Measurements from ENCODE around the gene NOL4.
"Not testable (repeated sequence)": the region's sequence is repeated elsewhere in the genome, so short reads cannot be mapped to it uniquely, and the experiment has no call there.

Gene NOL4

GRCh38 chr18:34224423-34225217 lies at the start of gene NOL4:
Gene NOL4, minus strand, starts transcription at chr18:34224913. Its CDS starts 1,660 bp downstream, at chr18:34223253.
- no peak for DNase-seq (ENCODE audit: low read depth in 1 of 2, low spot score in 1 of 2)

- not testable (repeated sequence) for DNase-seq (ENCODE audit: low read depth in 1 of 2, low spot score in 1 of 2)
Observed at GRCh38 chr18:34266029-34266428, 41.3 kb upstream of the NOL4 start.

GRCh38 chr18:34261865-34262780 lies 37.4 kb upstream of the NOL4 start:
- DNase-seq (ENCODE audit: low read depth in 1 of 2, low spot score in 1 of 2): no peak

- DNase-seq (ENCODE audit: low read depth in 1 of 2, low spot score in 1 of 2): no peak
Observed at GRCh38 chr18:34258176-34258575, 33.5 kb upstream of the NOL4 start.

- DNase-seq (ENCODE audit: low read depth in 1 of 2, low spot score in 1 of 2): no peak
Observed at GRCh38 chr18:34251919-34252318, 27.2 kb upstream of the NOL4 start.

- DNase-seq (ENCODE audit: low read depth in 1 of 2, low spot score in 1 of 2): no peak
Observed at GRCh38 chr18:34248727-34249126, 24.0 kb upstream of the NOL4 start.

GRCh38 chr18:34242739-34243138 lies 18.0 kb upstream of the NOL4 start:
- no peak for DNase-seq (ENCODE audit: low read depth in 1 of 2, low spot score in 1 of 2)

GRCh38 chr18:34233781-34234388 lies 9.2 kb upstream of the NOL4 start:
- not testable (repeated sequence) for DNase-seq (ENCODE audit: low read depth in 1 of 2, low spot score in 1 of 2)

- DNase-seq (ENCODE audit: low read depth in 1 of 2, low spot score in 1 of 2): no peak
Observed at GRCh38 chr18:34225218-34225553, 473 bp upstream of the NOL4 start.

GRCh38 chr18:34223893-34224422 lies 755 bp downstream of the NOL4 start:
- no peak for DNase-seq (ENCODE audit: low read depth in 1 of 2, low spot score in 1 of 2)

GRCh38 chr18:34223164-34223892 lies 1.4 kb downstream of the NOL4 start:
- no peak for DNase-seq (ENCODE audit: low read depth in 1 of 2, low spot score in 1 of 2)

GRCh38 chr18:34222307-34223163 lies 2.2 kb downstream of the NOL4 start:
- DNase-seq (ENCODE audit: low read depth in 1 of 2, low spot score in 1 of 2): no peak

- no peak for DNase-seq (ENCODE audit: low read depth in 1 of 2, low spot score in 1 of 2)
Observed at GRCh38 chr18:34221971-34222306, 2.8 kb downstream of the NOL4 start.

- no peak for DNase-seq (ENCODE audit: low read depth in 1 of 2, low spot score in 1 of 2)
Observed at GRCh38 chr18:34220081-34220815, 4.5 kb downstream of the NOL4 start.

- DNase-seq (ENCODE audit: low read depth in 1 of 2, low spot score in 1 of 2): no peak
Observed at GRCh38 chr18:34219651-34220050, 5.1 kb downstream of the NOL4 start.

GRCh38 chr18:34212511-34212910 lies 12.2 kb downstream of the NOL4 start:
- DNase-seq (ENCODE audit: low read depth in 1 of 2, low spot score in 1 of 2): no peak

GRCh38 chr18:34207344-34207851 lies 17.3 kb downstream of the NOL4 start:
- DNase-seq (ENCODE audit: low read depth in 1 of 2, low spot score in 1 of 2): no peak

- DNase-seq (ENCODE audit: low read depth in 1 of 2, low spot score in 1 of 2): no peak
Observed at GRCh38 chr18:34203866-34204265, 20.8 kb downstream of the NOL4 start.

- DNase-seq (ENCODE audit: low read depth in 1 of 2, low spot score in 1 of 2): no peak
Observed at GRCh38 chr18:34196256-34196655, 28.5 kb downstream of the NOL4 start.
